Panc1 (cell line): Measurements from ENCODE around the gene FADS2. TPM values are rescaled to one million over a fixed set of nuclear protein-coding genes. Genes with fewer than 3 reads are reported as not detected.

ENCODE experiments used
- ATAC-seq: fragments of 200-7000 bp; cut with Tn5 transposase; 2 replicates; pipeline ENCODE4 v1.9.1; 2020; ENCODE audit warnings: mild to moderate bottlenecking, moderate library complexity
- BruUV-seq: library from RNA; stranded (reverse); fragments of 400-500 nt; replicated peaks from 2 replicates; lab custom pipeline; 2021; lab: Mats Ljungman, UMichigan
- CTCF ChIA-PET: fragments of 300-600 bp; sonication (Branson Sonifier 250); formaldehyde crosslinking; loops from one replicate; lab custom pipeline; 2022; ENCODE audit warnings: antibody characterized with exemption; lab: Charles Lee
- POLR2A ChIA-PET: fragments of 300-600 bp; sonication (Branson Sonifier 250); formaldehyde crosslinking; loops from one replicate; lab custom pipeline; 2022; ENCODE audit warnings: antibody characterized with exemption; lab: Charles Lee
- DNase-seq: peaks from one replicate; pipeline ENCODE4 v3.0.0-alpha.2; 2010; ENCODE audit warnings: low read depth, low spot score
- H3K27ac ChIP-seq: 2 replicates; pipeline ENCODE4 v1.5.1; 2011; ENCODE audit warnings: mild to moderate bottlenecking, low read length, inconsistent platforms
- H3K27me3 ChIP-seq: fragments of 200-500 bp; sonication (Bioruptor generic); 2 replicates; pipeline ENCODE4 v1.6.0; 2014; ENCODE audit warnings: low read length, inconsistent platforms; ENCODE audit not compliant: control insufficient read depth, insufficient read depth
- H3K36me3 ChIP-seq: fragments of 200-500 bp; sonication (Bioruptor generic); 2 replicates; pipeline ENCODE4 v1.5.1; 2014; ENCODE audit warnings: inconsistent platforms, mild to moderate bottlenecking, low read length, moderate library complexity; ENCODE audit not compliant: control insufficient read depth, insufficient read depth
- H3K4me1 ChIP-seq: 2 replicates; pipeline ENCODE4 v1.5.1; 2011; ENCODE audit warnings: inconsistent platforms, mild to moderate bottlenecking, low read length, moderate library complexity; ENCODE audit not compliant: control insufficient read depth, insufficient read depth
- H3K4me3 ChIP-seq, 2 experiments: 2 replicates each; pipeline ENCODE4 v1.5.1; 2011 to 2012; ENCODE audit warnings: low read depth in 2 of 2, low read length in 2 of 2, mild to moderate bottlenecking in 2 of 2, inconsistent platforms in 1 of 2, moderate library complexity in 1 of 2
- H3K9me3 ChIP-seq: fragments of 200-500 bp; sonication (Bioruptor generic); 2 replicates; pipeline ENCODE4 v1.5.1; 2014; ENCODE audit warnings: low read depth, mild to moderate bottlenecking, inconsistent platforms, low read length, moderate library complexity; ENCODE audit not compliant: control insufficient read depth, insufficient read depth
- POLR2AphosphoS5 ChIP-seq: IDR thresholded peaks from 2 replicates; pipeline ENCODE4 v1.6.1; 2012; ENCODE audit warnings: mild to moderate bottlenecking, low read depth, low read length, moderate library complexity
- SIN3A ChIP-seq: IDR thresholded peaks from 2 replicates; pipeline ENCODE4 v1.6.1; 2012; ENCODE audit warnings: low read depth, mild to moderate bottlenecking, low read length, moderate library complexity, borderline replicate concordance; ENCODE audit not compliant: insufficient read depth
- TCF7L2 ChIP-seq: IDR thresholded peaks from 2 replicates; pipeline ENCODE4 v1.6.1; 2011; ENCODE audit warnings: mild to moderate bottlenecking, low read depth, low read length, inconsistent platforms
- in situ Hi-C: cut with HindIII; loops from 2 replicates; pipeline ENCODE4 v1.10.0; 2016; ENCODE audit warnings: low sequenced_read_pairs, low pct_unique_long_range_greater_than_20kb
- intact Hi-C: fragments of 100-400 bp; cut with micrococcal nuclease; formaldehyde crosslinking; loops from one replicate; pipeline ENCODE4 v1.10.0; 2022; ENCODE audit not compliant: unreplicated experiment
- total RNA-seq: library from RNA; stranded (reverse); gene quantifications from one replicate; pipeline ENCODE4 v1.2.1, GENCODE V29; 2021; ENCODE audit not compliant: unreplicated experiment
- TF ChIP-seq, protein P1 (sequence below): fragments of 450-650 bp; IDR thresholded peaks from 2 replicates; pipeline ENCODE4 v1.5.1; 2017; ENCODE audit warnings: mild to moderate bottlenecking
- TF ChIP-seq, protein P2 (sequence below), 2 experiments: IDR thresholded peaks; 2 replicates each; pipeline ENCODE4 v1.6.1; 2011 to 2012; ENCODE audit warnings: low read depth in 2 of 2, control low read depth in 1 of 2, low read length in 1 of 2, mild to moderate bottlenecking in 1 of 2, moderate library complexity in 1 of 2; ENCODE audit not compliant: insufficient read depth in 1 of 2

FADS2 gene
- total RNA-seq, 1 experiment from 2014 or later, result 679 TPM

DNA sequence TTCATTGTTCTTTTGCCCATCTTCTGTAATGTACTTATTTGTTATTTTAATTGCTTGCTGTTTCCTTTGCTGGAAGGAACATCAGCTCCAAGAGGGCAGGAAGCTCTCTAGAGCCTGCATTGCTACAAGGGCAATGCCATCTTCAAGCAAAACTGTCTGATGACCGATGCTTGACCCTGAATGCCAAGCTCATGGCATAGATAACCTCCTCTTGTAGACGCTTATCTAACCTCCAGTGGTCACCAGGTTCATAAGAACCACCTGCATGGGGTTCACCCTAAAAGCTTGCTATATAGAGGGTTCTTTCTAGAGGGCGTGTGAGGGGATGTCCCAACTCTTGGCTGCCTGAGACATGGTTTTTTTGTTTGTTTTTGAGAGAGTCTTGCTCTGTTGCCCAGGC lies 46.8 kb downstream of the FADS2 start:
- Histone ChIP-seq H3K36me3 (no peaks in the 10 kb centered on the region), H3K4me1 (peaks cover 11% of the 10 kb centered on the region), H3K4me3 (no peak overlapping the region), H3K27ac (no peak overlapping the region), H3K9me3 (no peaks in the 10 kb centered on the region), H3K27me3 (no peaks in the 10 kb centered on the region)
- in situ Hi-C loops, result no loop called here
- ChIA-PET CTCF (interaction anchor here (1.0 kb wide), 1 partner anchor 24 kb away, joined by 13 read pairs; no protein-coding TSS in a partner anchor), POLR2A (no interaction called here)
- BruUV-seq, result no TSS peak
- TF ChIP-seq, protein P1, sequence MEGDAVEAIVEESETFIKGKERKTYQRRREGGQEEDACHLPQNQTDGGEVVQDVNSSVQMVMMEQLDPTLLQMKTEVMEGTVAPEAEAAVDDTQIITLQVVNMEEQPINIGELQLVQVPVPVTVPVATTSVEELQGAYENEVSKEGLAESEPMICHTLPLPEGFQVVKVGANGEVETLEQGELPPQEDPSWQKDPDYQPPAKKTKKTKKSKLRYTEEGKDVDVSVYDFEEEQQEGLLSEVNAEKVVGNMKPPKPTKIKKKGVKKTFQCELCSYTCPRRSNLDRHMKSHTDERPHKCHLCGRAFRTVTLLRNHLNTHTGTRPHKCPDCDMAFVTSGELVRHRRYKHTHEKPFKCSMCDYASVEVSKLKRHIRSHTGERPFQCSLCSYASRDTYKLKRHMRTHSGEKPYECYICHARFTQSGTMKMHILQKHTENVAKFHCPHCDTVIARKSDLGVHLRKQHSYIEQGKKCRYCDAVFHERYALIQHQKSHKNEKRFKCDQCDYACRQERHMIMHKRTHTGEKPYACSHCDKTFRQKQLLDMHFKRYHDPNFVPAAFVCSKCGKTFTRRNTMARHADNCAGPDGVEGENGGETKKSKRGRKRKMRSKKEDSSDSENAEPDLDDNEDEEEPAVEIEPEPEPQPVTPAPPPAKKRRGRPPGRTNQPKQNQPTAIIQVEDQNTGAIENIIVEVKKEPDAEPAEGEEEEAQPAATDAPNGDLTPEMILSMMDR, result no peak
- TF ChIP-seq POLR2AphosphoS5 (no peak), SIN3A (no peak), TCF7L2 (no peak)
- TF ChIP-seq, protein P2, sequence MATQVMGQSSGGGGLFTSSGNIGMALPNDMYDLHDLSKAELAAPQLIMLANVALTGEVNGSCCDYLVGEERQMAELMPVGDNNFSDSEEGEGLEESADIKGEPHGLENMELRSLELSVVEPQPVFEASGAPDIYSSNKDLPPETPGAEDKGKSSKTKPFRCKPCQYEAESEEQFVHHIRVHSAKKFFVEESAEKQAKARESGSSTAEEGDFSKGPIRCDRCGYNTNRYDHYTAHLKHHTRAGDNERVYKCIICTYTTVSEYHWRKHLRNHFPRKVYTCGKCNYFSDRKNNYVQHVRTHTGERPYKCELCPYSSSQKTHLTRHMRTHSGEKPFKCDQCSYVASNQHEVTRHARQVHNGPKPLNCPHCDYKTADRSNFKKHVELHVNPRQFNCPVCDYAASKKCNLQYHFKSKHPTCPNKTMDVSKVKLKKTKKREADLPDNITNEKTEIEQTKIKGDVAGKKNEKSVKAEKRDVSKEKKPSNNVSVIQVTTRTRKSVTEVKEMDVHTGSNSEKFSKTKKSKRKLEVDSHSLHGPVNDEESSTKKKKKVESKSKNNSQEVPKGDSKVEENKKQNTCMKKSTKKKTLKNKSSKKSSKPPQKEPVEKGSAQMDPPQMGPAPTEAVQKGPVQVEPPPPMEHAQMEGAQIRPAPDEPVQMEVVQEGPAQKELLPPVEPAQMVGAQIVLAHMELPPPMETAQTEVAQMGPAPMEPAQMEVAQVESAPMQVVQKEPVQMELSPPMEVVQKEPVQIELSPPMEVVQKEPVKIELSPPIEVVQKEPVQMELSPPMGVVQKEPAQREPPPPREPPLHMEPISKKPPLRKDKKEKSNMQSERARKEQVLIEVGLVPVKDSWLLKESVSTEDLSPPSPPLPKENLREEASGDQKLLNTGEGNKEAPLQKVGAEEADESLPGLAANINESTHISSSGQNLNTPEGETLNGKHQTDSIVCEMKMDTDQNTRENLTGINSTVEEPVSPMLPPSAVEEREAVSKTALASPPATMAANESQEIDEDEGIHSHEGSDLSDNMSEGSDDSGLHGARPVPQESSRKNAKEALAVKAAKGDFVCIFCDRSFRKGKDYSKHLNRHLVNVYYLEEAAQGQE (IDR thresholded peaks at IDR 0.05; ENCODE audit: insufficient read depth in 1 of 2, low read depth in 2 of 2, low read length in 1 of 2), result no peak
- ATAC-seq, result no peak
- intact Hi-C loops, result no loop called here
- DNase-seq, result no peak

DNA sequence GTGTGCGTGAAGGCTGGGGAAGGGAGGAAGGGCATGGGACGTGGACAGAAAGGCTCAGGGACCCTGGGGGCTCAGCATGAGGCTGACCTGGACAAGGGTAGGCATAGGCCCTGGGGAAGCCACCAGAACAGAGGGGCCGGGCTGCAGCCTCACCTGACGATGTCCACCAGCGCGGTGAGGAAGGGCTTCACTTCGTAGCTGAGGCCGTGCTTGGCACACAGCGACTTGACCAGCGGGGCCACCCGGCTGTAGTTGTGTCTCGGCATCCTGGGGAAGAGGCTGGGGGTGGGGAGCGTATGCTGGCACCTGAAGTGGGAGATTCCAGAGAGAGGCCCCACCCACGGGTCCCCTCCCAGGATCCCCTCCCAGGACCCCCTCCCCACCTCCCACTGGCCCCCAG lies 47.6 kb downstream of the FADS2 start:
- H3K36me3 ChIP-seq, result no peaks in the 10 kb centered on the region
- in situ Hi-C loops, result no loop called here
- ChIA-PET POLR2A (no interaction called here), CTCF (no interaction called here)
- BruUV-seq, result no TSS peak
- peaks cover 4% of the 10 kb centered on the region for H3K4me1 ChIP-seq
- no peaks in the 10 kb centered on the region for H3K9me3 ChIP-seq
- TF ChIP-seq SIN3A, result no peak
- no peak for TF ChIP-seq TCF7L2
- TF ChIP-seq, protein P1, result no peak
- TF ChIP-seq, protein P2 (IDR thresholded peaks at IDR 0.05; ENCODE audit: insufficient read depth in 1 of 2, low read depth in 2 of 2, low read length in 1 of 2), result no peak
- TF ChIP-seq POLR2AphosphoS5, result no peak
- ATAC-seq (no peak), DNase-seq (no peak)
- intact Hi-C loops, result no loop called here
- no peaks in the 10 kb centered on the region for H3K27me3 ChIP-seq
- H3K27ac ChIP-seq, result no peak overlapping the region
- no peak overlapping the region for H3K4me3 ChIP-seq
